Measurements from ENCODE around the gene CALML6. TPM values are rescaled to one million over a fixed set of nuclear protein-coding genes. Genes with fewer than 3 reads are reported as not detected.

CALML6 gene
- total RNA-seq, 1 experiment from 2014 or later, result 1.5 TPM

DNA sequence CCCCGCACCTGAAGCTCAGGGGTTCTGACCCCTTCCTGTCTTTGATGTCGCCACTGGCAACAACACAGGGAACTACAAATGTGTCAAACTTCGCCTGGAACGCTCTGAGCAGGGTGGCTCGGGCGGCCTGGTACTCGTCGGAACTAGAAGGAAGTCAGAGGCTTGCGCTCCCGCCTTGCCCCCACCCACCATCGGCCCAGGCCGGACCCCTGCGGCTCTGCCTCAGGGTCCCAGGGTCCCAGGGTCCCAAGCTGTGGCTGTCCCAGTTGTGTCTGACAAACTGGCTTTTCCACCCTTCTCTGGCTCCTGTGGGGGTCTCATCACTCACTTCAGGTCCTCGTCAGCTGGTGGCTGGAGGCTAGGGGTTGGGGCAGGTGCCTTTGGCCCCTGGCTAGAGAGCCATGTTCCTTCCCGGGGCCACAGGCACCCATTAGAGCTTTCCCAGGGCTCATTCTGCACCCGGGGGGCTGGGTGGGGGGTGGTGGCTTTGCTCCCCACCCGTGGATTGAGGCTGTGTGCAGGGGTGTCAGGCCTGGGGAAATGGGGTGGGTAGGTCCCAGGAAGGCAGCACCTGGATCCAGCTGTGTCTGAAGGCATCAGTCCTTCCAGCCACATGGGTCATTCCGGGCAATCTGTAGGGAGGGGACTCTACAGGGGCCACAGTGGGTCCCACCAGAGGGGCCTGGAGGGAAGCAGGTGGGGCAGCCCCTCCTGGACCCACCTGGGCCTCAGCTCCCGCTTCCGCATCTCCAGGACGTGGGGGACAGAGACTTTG, 12.0 kb downstream of the CALML6 start:
- Histone ChIP-seq H3K27me3 (ENCODE audit: control insufficient read depth, insufficient read depth, low read length) (no peaks in the 10 kb centered on the region), H3K9me3 (ENCODE audit: control insufficient read depth, insufficient read depth, low read depth, low read length) (no peaks in the 10 kb centered on the region), H3K36me3 (ENCODE audit: control insufficient read depth, insufficient read depth, low read length) (no peaks in the 10 kb centered on the region), H3K4me3 (ENCODE audit: low read depth in 2 of 2, low read length in 2 of 2) (no peak overlapping the region), H3K27ac (ENCODE audit: low read length) (no peak overlapping the region), H3K4me1 (ENCODE audit: control insufficient read depth, insufficient read depth, low read length) (no peaks in the 10 kb centered on the region)
- no peak for ATAC-seq
- POLR2A ChIA-PET, result interaction anchor here (0.6 kb wide), 1 partner anchor 8 kb away, joined by 14 read pairs; no protein-coding TSS in a partner anchor
- in situ Hi-C loops (cut with HindIII; ENCODE audit: low pct_unique_long_range_greater_than_20kb, low sequenced_read_pairs), result no loop called here
- intact Hi-C loops (cut with micrococcal nuclease; ENCODE audit: unreplicated experiment), result no loop called here
- no peak for TF ChIP-seq POLR2AphosphoS5 (IDR thresholded peaks at IDR 0.05; ENCODE audit: low read depth, low read length)
- BruUV-seq (replicated peaks), result no TSS peak
- CTCF ChIA-PET, result interaction anchor here (0.6 to 0.7 kb wide), 2 partner anchors 17 to 18 kb away, joined by 3 to 14 read pairs; no protein-coding TSS in a partner anchor
- no peak for DNase-seq (ENCODE audit: low read depth, low spot score)

DNA sequence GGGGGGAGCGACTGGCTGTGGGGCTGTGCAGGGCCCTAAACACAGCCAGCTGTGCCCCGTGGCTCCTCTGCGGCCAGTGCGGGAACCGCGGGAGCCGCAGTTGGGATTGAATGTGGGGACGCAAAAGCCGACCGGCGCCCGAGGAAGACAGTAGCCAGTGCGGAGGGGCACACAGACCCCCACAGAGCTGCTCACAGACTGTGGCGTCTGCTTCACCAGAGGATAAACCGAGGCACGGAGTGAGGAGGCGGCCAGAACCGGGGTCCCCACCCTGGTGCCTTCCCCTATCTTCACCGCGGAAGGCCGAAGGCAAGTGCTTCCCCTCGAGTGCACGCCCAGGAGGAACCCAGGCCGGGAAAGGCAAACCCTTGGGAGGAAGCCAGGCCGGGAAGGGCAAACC, 12.7 kb downstream of the CALML6 start:
- Histone ChIP-seq H3K9me3 (ENCODE audit: control insufficient read depth, insufficient read depth, low read depth, low read length) (no peaks in the 10 kb centered on the region), H3K4me3 (ENCODE audit: low read depth in 2 of 2, low read length in 2 of 2) (no peak overlapping the region), H3K27ac (ENCODE audit: low read length) (no peak overlapping the region), H3K27me3 (ENCODE audit: control insufficient read depth, insufficient read depth, low read length) (no peaks in the 10 kb centered on the region), H3K4me1 (ENCODE audit: control insufficient read depth, insufficient read depth, low read length) (no peaks in the 10 kb centered on the region), H3K36me3 (ENCODE audit: control insufficient read depth, insufficient read depth, low read length) (no peaks in the 10 kb centered on the region)
- ATAC-seq (no peak), DNase-seq (ENCODE audit: low read depth, low spot score) (no peak)
- ChIA-PET POLR2A (interaction anchor here (0.6 kb wide), 1 partner anchor 8 kb away, joined by 14 read pairs; no protein-coding TSS in a partner anchor), CTCF (no interaction called here)
- no peak for TF ChIP-seq TCF7L2 (IDR thresholded peaks at IDR 0.05; ENCODE audit: low read depth, low read length)
- TF ChIP-seq SIN3A (IDR thresholded peaks at IDR 0.05; ENCODE audit: borderline replicate concordance, insufficient read depth, low read depth, low read length), result no peak
- TF ChIP-seq POLR2AphosphoS5 (IDR thresholded peaks at IDR 0.05; ENCODE audit: low read depth, low read length), result no peak
- TF ChIP-seq, protein P1, sequence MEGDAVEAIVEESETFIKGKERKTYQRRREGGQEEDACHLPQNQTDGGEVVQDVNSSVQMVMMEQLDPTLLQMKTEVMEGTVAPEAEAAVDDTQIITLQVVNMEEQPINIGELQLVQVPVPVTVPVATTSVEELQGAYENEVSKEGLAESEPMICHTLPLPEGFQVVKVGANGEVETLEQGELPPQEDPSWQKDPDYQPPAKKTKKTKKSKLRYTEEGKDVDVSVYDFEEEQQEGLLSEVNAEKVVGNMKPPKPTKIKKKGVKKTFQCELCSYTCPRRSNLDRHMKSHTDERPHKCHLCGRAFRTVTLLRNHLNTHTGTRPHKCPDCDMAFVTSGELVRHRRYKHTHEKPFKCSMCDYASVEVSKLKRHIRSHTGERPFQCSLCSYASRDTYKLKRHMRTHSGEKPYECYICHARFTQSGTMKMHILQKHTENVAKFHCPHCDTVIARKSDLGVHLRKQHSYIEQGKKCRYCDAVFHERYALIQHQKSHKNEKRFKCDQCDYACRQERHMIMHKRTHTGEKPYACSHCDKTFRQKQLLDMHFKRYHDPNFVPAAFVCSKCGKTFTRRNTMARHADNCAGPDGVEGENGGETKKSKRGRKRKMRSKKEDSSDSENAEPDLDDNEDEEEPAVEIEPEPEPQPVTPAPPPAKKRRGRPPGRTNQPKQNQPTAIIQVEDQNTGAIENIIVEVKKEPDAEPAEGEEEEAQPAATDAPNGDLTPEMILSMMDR (IDR thresholded peaks at IDR 0.05), result no peak
- TF ChIP-seq, protein P2, sequence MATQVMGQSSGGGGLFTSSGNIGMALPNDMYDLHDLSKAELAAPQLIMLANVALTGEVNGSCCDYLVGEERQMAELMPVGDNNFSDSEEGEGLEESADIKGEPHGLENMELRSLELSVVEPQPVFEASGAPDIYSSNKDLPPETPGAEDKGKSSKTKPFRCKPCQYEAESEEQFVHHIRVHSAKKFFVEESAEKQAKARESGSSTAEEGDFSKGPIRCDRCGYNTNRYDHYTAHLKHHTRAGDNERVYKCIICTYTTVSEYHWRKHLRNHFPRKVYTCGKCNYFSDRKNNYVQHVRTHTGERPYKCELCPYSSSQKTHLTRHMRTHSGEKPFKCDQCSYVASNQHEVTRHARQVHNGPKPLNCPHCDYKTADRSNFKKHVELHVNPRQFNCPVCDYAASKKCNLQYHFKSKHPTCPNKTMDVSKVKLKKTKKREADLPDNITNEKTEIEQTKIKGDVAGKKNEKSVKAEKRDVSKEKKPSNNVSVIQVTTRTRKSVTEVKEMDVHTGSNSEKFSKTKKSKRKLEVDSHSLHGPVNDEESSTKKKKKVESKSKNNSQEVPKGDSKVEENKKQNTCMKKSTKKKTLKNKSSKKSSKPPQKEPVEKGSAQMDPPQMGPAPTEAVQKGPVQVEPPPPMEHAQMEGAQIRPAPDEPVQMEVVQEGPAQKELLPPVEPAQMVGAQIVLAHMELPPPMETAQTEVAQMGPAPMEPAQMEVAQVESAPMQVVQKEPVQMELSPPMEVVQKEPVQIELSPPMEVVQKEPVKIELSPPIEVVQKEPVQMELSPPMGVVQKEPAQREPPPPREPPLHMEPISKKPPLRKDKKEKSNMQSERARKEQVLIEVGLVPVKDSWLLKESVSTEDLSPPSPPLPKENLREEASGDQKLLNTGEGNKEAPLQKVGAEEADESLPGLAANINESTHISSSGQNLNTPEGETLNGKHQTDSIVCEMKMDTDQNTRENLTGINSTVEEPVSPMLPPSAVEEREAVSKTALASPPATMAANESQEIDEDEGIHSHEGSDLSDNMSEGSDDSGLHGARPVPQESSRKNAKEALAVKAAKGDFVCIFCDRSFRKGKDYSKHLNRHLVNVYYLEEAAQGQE (IDR thresholded peaks at IDR 0.05; ENCODE audit: insufficient read depth in 1 of 2, low read depth in 2 of 2, low read length in 1 of 2), result no peak
- no TSS peak for BruUV-seq (replicated peaks)
- in situ Hi-C loops (cut with HindIII; ENCODE audit: low pct_unique_long_range_greater_than_20kb, low sequenced_read_pairs) (no loop called here), intact Hi-C loops (cut with micrococcal nuclease; ENCODE audit: unreplicated experiment) (no loop called here)
